HG02885 (cell line): ENCODE measurements around the gene ZRANB1.

ENCODE experiments used
- ATAC-seq: cut with Tn5 transposase; IDR thresholded peaks from one replicate; pipeline ENCODE4 v1.9.1; 2021; ENCODE audit warnings: mild to moderate bottlenecking; ENCODE audit not compliant: unreplicated experiment, poor library complexity

The ZRANB1 gene

DNA sequence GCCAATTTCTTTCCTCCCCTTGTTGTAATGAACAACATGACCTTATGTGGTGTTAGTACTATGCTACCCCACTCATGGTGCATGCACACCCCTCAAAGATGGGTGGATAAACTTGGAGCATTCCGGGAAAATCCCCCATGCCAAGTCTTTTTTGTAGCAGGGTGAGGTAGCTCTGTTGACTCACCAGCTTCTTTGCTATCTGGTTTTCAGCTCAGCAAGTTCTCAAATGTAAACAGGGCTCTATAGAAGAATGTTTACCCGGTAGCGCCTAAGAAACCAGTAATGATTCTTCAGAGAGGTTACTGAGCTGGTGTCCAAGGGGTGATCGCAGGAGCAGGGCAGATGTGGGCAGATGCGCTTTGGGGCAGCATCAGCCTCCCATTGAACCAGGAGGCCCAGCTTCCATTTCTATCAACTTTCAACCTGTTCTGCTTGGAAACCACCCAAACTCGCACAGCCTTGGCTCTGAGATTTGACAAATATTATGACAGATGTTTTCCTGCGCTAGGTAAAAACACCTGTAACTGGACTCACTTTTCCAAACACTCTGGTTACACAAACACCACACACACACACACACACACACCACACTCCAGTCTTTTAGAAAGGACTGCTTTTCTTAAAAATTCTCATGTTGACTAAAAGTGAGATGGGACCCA is 87.8 kb downstream of the ZRANB1 start:
- ATAC-seq: no peak

DNA sequence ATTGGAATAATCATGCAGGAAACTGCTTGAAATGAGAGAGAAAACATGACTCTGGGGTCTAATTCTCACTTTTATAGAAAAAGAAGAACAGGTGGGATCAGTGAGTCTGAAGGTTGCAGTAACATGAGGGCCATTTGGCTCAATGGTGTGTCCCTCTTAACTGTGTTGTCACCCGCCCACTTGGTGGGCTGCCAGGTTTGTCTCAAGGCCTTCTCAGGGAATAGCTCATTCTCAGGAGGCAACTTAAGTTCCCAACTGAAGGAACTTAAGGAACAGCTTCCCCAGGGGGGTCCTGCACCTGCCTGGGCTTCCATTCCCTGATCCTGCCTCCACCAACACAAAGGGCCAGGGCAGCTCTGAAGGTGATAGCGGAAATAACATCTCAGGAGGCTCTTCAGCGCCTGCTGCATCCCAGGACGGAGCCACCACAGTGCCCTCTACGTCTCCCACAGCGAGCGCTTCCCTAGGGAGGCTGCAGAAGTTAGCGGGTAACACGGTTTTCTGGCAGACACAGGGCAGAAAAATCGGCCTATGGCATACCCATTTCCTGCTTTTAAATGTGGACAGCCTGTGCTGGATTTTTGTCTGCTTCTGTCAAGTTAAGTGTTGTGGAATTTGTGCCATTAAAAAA is 88.8 kb downstream of the ZRANB1 start:
- ATAC-seq: no peak

DNA sequence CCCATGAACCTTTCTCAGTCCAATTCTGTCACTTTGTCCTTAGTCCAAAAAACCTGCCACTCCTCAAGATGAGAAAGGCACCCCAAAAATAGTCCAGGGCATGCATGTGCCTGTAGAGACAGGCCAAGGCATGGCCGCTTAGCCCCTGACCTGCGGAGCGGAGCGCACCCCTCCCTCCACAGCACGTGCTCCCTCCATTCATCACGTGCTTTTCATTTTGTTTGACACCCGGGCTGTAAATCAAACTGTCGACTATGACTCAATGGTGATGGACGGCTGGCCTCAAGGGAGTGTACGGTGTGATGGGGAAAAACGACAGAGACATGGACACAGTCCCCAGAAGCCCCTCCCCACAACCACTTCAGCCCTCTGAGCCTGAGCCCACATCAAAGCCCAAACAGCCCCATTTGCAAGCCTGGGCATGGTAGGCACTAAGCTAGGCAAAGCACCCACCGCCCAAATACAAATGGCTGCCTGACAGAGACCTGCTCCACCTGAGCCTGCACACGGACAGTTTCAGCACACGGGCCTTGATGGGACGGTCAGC is 90.6 kb downstream of the ZRANB1 start:
- no peak for ATAC-seq

DNA sequence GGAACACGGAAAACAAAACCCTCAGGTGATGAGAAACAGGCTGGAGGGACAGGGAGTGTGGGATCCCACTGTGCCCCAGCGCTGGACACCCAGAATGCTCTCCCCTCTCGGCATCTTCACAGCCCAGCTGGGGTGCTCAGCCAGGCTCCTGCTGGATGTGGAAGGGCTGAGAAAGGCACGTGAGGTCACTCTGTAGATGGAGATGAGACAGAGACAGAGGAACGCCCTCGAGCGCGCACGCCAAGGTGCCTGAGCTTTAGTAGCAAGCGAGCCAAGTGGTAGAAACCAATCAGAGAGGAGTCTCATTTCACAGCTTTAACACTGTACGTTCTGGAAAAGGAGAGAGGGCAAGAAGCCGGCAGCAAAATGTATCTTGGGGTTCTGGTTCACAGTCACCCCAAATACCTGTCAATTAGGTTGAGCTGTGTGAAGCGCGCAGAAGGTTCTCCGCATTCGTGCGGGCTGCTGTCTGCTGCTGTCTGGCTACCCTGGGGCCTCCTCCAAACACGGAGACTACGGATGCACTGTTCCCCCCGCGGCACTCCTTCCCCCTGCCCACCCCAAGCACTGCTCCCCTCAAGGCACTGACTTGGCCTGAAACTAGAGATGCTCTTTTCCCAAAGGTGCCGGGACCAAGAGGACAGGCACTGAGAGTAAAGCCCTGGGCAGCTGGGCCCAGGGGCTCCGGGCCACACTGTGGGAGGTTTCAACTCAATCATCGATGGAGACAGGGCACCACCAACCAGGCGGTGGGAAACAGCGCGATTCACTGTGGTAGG is 91.4 kb downstream of the ZRANB1 start:
- no peak for ATAC-seq

DNA sequence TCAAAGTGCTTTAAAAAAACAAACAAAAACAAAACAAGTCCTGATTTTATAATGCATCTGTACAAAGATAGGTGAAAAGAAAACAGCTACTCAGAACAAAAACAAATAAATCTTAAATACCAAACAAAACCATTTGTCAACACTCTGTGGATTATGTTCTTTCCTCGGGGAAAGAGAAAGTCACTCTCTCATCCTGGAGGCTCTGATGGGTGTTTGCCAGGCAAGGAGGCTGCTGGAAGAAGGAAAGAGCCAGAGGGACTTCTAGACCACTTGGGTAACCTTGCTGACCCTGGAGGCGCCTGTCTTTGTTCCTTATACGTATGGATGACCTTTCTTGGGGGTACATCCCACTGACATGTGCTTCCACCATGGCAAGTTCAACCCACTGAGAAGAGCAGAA is 92.8 kb downstream of the ZRANB1 start:
- ATAC-seq: no peak

DNA sequence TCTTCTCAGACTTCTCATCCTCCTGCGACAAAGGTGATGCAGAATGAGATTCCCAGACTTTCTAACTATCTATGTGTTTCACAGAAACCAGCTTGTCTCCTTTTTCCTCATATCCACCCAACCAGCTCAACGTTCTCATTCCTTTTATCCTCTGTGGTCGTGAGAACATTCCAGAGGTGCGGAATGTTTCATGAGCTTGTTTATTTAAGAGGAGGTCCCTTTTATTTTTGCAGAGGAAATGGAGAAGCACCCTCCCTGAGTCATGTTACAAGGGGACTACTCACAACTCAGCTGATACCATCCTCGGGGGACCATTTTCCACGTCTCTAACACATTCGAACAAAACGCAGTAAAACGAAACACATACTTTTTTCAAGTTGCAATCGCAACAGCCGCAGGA is 93.2 kb downstream of the ZRANB1 start:
- no peak for ATAC-seq

DNA sequence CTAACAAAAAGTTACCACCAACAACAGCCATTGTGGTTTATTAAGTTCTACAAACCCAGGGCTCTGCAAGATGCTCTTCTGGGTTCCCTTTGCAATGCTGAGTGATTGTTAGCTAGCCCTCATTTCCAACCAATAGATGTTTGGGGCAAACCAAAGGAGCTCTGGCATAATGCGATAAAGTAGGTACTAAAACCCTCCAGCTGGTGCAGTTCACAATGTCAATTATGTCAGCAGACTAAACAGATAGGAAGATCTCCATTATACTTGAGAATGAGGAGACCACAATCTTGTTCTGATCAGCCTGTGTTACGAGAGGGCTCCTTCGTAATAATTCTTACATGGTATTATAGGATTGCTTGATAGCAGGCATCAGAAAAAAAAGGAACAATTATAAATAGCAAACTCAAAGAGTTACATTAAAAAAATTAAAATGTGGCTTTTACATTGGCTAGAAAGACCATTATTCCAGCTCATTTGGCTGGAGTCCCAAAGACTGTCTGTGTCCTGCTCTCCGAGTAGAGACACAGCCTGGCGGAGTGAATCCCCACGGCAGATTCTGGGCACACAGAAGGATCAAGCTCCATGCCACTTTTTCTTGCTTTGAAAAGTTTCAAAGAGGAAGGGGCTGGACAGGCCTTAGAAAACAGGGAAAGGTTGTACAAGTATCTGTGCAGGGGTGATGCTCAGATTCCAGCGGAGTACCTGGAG is 93.8 kb downstream of the ZRANB1 start:
- no peak for ATAC-seq

DNA sequence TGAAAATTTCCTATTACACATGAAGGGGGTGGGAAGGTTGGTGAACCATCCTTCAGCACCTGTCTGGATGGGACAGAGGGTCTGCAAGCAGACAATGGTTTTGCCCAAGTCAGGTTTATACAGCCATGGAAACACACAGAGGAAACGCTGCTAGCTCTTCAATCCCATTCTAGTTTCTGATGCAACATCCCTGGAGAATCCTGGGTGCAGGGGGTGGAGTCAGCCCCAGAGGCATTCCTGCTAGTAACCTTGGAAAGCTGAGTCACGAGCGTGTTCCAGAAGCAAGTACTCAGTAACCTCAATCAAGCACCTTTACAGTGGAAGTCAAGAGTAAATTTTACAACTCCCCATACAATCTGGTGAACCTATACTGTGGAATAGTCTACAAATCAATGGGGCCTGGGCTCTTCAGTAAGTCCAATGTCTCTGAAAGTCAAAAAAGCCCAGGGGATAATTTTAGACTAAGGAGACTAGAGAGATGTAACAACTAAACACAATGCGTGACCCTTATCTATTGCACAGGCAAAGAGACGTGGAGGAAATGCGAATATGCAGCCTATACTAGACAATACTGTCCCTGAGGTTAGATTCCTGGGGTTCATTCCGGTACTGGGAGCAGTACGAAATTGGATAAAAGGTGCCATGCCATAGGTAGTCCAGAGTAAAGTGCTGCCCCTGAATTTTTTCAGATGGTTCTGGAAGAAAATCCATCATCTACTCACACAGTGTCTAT is 95.4 kb downstream of the ZRANB1 start:
- no peak for ATAC-seq
